ENCODE measurements around the gene CA5A.
"Not testable (repeated sequence)": the region's sequence is repeated elsewhere in the genome, so short reads cannot be mapped to it uniquely, and the experiment has no call there.

CA5A gene

GRCh38 chr16:87947356-87948118, 11.2 kb upstream of the CA5A start:
- no peak for DNase-seq

DNA sequence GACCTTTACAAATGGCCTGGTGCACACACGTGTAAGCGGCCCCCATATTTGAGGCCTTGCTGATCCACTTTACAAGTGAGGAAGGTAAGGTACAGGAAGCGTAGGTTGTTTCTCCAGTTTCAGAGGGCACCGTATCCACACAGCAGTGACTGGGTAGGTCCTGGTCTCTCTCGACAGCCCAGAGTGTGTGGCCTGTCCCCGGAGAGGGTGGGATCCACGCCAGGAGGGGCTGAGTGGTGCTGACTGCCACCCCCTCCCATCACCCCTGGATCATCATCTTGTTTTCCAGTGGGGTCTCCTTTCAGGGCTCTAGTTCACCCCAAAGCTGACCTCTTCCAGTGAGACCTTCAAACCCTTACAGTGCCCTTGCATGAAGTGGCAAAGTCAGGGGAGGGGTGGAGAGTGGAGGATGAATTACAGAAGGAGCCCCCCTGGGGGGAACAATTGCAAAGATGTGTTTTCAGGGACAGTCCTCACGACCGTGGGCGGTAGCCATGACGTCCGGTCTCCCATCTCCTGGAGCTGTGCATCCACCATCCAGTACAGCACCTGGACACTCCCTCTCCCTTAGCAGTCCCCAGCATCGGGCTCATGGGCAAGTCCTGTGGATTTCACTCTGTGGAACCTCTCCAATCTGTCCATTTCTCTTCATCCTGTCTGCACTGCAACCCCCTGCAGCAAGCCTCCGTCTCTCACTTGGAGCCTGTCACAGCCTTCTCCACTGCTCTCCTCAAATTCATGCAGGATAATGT, 10.4 kb upstream of the CA5A start:
- no peak for DNase-seq

DNA sequence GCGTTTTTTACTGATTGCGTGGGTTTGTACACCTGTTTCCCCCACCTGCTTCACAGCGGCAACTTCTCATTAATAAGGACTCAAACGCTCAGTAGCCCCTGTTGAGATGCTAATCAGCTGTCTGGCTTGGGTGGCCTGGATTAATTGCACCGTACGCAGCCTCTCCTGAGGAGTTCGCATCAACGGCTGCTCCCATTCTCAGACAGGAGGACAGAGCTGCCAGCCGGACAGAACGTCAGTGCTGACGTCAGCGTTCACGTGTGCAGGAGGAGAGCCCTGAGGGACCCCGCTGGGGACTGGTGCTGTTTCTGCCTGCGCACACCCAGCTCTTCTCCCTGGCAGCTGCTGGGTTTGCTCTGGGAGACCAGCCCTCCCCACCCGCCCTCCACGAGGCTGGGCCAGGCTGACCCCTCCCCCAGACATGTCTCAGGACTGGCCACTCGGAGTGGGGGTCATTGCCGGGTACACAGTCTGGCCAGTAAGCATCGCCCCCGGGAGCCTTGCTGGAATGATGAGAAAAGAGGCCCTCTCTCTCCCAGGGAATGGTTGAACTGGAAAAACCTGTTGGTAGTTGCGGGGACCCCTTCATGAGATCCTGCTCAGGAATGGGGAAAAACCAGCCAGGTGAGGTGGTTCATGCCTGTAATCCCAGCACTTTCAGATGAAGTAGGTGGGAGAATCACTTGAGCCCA, 9.2 kb upstream of the CA5A start:
- DNase-seq: no peak

GRCh38 chr16:87942680-87943079, 6.4 kb upstream of the CA5A start:
- DNase-seq: no peak

DNA sequence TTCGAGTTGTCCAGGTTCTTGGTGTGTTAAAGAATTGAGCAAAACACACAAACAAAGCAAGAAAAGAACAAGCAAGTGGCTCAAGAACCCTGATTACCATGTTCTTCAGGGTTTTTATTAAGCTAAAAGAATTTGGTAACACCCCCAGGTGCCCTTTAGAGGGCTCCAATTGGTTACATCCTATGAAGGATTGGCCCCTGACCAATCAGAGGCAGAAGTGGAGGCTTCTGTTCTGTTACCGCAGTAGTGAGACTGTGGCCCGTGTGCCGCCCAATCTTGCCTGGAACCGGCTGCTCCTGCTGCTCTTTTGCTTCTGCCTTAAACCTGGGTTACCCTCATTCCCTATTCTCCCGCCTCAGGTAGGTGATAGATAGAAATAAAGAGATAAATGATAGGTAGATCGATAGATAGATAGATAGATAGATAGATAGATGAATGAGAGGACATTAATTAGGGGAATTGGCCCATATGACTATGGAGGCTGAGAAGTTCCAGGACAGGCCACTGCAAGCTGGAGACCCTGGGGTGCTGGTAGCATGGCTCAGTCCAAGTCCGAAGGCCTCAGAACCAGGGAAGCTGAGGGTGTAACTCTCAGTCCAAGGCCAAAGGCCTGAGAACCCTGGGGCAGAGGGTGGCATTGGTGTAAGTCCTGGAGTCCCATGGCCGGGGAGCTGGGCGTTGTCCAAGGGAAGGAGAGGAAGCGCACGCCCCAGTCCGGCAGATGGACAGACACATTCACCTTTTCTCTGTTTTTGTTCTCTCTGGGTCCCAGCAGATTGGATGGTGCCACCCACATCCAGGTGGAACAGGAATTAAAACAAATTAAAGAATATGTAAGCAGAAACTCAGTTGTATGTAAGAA, 3.5 kb upstream of the CA5A start:
- no peak for DNase-seq

GRCh38 chr16:87938412-87938949, 2.2 kb upstream of the CA5A start:
- no peak for DNase-seq

- DNase-seq: not testable (repeated sequence)
Observed at GRCh38 chr16:87937231-87937542, 858 bp upstream of the CA5A start.

DNA sequence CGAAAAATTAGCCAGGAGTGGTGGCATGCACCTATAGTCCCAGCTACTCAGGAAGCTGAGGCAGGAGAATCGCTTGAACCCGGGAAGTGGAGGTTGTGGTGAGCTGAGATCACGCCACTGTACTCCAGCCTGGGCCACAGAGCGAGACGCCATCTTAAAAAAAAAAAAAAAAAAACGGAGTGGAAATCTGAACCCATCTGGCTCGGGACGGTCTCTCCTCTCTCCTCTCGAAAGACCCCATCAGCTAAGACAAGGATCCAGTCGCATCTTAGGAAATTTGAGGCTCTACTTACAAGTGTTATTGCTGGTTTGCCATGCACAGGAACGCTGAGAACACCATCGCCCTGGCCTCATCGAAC, 334 bp downstream of the CA5A start:
- not testable (repeated sequence) for DNase-seq

GRCh38 chr16:87934752-87935425, 1.4 kb downstream of the CA5A start:
- DNase-seq: not testable (repeated sequence)

DNA sequence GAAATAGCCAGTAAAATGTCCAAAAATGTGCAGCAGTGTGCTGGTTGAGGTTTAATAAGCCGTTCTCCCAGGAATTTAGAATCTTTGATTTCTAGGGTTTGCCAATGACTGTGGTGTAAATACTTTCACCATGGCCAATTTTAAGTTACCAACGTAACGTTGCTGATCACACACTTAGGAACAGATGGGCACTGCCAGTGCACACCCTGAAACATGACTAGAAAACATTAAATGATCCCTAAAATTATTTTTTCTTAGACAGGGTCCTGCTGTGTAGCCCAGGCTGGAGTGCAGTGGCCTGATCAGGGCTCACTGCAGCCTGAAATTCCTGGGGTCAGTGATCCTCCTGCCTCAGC, 3.2 kb downstream of the CA5A start:
- no peak for DNase-seq

DNA sequence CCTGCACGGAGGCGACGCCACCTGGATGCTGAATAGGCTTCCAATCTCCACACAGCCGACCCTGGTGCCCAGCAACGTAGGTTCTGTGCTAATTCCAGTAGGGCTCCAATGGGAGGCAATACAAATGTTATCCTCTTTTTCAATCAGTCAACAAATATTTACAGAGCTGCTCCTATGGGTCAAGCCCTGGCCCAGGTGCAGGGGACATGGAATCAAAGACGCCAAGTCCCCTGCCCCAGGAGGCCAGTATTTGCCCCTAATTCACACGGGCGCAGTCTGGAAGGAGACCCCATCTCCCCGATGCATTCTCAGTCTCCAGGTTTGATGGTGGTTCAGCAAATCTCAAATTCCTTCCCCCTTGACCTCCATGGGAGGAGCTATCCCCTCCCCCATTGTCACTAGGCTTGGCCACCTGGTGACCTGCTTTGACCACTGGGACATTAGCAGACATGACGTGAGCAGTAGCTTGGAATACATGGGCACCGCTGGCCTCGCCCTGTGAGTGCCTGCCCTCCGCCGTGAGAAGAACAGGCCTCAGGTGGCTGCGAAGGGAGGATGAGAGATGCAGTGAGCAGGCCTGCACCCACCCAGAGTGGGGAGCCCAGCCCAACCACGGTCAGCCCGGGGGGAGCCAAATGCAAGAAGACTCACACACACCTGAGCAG, 3.7 kb downstream of the CA5A start:
- not testable (repeated sequence) for DNase-seq

DNA sequence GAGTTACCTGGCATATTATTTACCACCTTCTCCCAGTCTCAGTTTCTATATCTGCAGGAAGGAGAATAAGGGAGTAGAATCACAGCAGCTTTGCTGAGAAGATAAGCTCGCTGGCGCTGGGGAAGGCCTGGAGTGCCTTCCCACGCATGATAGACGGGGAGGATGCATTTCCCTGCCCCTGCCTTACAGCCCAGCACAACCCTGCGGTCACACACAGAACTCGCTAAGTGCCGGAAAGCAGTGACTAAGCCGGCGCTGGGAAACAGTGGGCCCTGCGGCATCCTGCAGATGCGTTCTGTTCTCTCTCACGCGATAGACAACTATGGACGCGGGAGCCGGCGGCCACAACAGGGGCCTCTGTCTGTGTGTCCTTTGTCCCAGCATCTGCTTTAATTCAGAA, 4.8 kb downstream of the CA5A start:
- no peak for DNase-seq

DNA sequence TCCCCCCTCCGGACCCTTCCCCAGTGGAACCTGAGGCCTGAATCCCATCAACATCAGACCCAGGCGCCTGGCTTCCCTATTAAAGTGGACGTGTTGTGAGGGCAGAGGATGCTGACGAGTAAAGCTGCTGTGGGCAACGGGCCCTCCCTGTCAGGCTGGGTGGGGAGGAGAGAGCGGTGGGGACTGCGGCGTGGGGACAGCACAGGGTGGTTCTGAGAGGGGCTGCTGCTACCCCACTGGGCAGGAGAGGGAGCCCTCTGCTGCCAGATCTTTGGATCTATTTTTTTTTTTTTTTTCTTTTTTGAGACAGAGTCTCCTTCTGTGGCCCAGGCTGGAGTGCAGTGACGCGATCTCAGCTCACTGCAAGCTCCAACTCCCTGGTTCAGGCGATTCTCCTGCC, 5.9 kb downstream of the CA5A start:
- no peak for DNase-seq

GRCh38 chr16:87929986-87930385, 6.3 kb downstream of the CA5A start:
- no peak for DNase-seq

- no peak for DNase-seq
Observed at GRCh38 chr16:87927195-87927562, 9.2 kb downstream of the CA5A start.

DNA sequence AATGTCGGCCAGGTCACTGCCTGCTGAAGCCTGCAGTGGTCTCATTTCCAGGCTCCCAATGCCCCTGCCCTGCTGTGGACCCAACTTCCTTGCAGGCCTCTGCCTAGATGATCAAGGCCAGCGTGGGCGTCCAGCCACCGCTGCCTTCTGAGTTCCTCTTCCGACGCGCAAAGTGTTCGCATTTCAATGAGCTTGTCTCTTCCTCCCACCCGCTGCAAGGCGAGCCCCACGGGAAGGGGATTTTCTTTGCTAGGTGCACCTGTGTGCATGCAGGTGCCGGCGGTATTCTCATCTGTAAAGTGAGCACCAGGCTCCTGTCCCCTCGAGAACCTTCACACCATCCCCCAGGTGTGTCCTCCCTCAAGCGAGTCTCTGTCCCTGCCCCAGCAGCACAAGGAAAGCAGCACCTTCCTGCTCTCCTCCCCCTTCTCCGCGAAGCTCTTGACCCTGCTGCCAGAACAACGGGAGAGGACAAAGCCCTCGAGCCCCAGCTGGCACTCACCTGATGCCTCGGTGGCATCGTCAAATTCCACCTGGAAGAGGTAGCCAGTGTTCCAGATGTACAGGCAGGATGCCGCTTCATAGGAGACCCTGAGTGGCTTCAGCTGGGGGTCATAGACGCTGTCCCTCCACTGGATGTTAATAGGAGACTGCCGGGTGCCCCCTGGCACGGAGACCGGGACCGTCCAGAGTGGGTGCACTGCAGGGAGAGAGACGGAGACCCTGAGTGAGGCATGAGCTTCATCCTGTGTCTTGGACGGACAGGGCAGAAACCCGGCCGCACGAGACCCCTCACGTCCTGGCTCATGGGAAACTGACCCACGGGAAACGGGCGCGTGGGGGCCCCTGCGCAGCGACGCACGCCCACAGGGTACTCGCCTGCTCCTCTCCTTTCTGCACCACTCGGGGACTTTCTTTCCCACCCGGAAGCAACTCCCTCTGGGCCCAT, 9.8 kb downstream of the CA5A start:
- DNase-seq: no peak

- no peak for DNase-seq
Observed at GRCh38 chr16:87924811-87925670, 11.3 kb downstream of the CA5A start.

- DNase-seq: no peak
Observed at GRCh38 chr16:87924041-87924810, 12.1 kb downstream of the CA5A start.
